ENCODE results near the gene ZNF366. TPM values are rescaled to one million over a fixed set of nuclear protein-coding genes. Genes with fewer than 3 reads are reported as not detected.

ZNF366 gene
- total and polyA plus RNA-seq, 2 of the 13 experiments (the other 11 are each of a cell fraction or from before 2014, with no cell fraction given) = not detected

DNA sequence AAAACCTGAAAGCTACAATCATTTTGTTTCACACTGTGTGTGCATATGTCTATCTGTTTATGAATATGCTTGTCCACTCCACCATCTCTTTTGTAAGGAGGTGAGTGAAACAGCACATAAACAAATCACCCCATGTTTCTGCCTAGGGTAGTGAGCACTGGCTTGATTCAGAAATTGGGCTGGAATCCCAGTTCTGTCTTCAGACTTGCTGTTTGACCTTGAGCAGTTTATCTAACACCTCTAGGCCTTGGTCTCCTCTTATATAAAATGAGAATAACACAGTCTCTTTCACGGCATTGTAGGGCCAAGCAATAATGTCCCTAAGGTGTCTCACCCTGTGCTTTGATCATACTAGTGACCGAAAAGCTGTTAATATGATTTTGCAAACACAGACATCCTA, 61.2 kb downstream of the ZNF366 start:
- H3K9ac ChIP-seq (ENCODE audit: insufficient read depth, low read depth, low read length) = no peak overlapping the region
- peaks cover 2 to 16% of the 10 kb centered on the region in 2 experiments; a peak in 3 of 5 replicates for H3K27me3 ChIP-seq (ENCODE audit: control insufficient read depth in 1 of 2, insufficient read depth in 2 of 2, low read length in 2 of 2)
- H3K4me2 ChIP-seq (ENCODE audit: low read depth, low read length) = no peak overlapping the region
- no peaks in the 10 kb centered on the region for H4K20me1 ChIP-seq (ENCODE audit: insufficient read depth, low read length)
- H3K4me3 ChIP-seq (replicated peaks in 1 of 3; ENCODE audit: insufficient read depth in 1 of 3, low read depth in 2 of 3, low read length in 3 of 3) = no peak overlapping the region
- H3K4me1 ChIP-seq (ENCODE audit: insufficient read depth, low read length) = no peaks in the 10 kb centered on the region
- no peaks in the 10 kb centered on the region for H3K79me2 ChIP-seq (ENCODE audit: insufficient read depth, low read length)
- WGBS (ENCODE audit: low lambda C conversion rate) = 0% methylated on average over 2 of the region's 2 CpGs
- intact Hi-C loops (cut with micrococcal nuclease; ENCODE audit: unreplicated experiment) (no loop called here), in situ Hi-C loops (cut with HindIII; ENCODE audit: extremely low pct_ligation_motif_present, low pct_unique_long_range_greater_than_20kb) (no loop called here)
- no peak overlapping the region for H2AFZ ChIP-seq (ENCODE audit: low read length)
- no peak for ATAC-seq
- no TSS peak for BruUV-seq (replicated peaks)
- no peak overlapping the region for H3K27ac ChIP-seq (ENCODE audit: extremely low read length, insufficient read depth, low read length)
- CTCF ChIA-PET (ENCODE audit: low intra/inter-chr PET ratio, low total read pairs) = no interaction called here
- no peaks in the 10 kb centered on the region for H3K36me3 ChIP-seq (replicated peaks in 1 of 2; ENCODE audit: control insufficient read depth in 1 of 2, insufficient read depth in 2 of 2, low read length in 2 of 2)
- H3K9me3 ChIP-seq (ENCODE audit: low read length) = no peaks in the 10 kb centered on the region
- TF ChIP-seq PPARG (CRISPR knock-in tag; conservative IDR thresholded peaks at IDR 0.05) (no peak), MBD4 (IDR thresholded peaks at IDR 0.05; ENCODE audit: borderline replicate concordance, low read length) (no peak), PCBP2 (optimal IDR thresholded peaks at IDR 0.05; ENCODE audit: low read depth, low read length, poor library complexity, severe bottlenecking) (no peak), FOSL1 (CRISPR knock-in tag; IDR thresholded peaks at IDR 0.05; ENCODE audit: borderline replicate concordance) (no peak), MIER3 (CRISPR knock-in tag; IDR thresholded peaks at IDR 0.05; ENCODE audit: borderline replicate concordance) (no peak), SAP130 (CRISPR knock-in tag; IDR thresholded peaks at IDR 0.05; ENCODE audit: low read depth) (no peak), HNF4A (CRISPR knock-in tag; IDR thresholded peaks at IDR 0.05) (no peak), NR3C1 (CRISPR knock-in tag; IDR thresholded peaks at IDR 0.05) (no peak)
- TF ChIP-seq, protein P1, sequence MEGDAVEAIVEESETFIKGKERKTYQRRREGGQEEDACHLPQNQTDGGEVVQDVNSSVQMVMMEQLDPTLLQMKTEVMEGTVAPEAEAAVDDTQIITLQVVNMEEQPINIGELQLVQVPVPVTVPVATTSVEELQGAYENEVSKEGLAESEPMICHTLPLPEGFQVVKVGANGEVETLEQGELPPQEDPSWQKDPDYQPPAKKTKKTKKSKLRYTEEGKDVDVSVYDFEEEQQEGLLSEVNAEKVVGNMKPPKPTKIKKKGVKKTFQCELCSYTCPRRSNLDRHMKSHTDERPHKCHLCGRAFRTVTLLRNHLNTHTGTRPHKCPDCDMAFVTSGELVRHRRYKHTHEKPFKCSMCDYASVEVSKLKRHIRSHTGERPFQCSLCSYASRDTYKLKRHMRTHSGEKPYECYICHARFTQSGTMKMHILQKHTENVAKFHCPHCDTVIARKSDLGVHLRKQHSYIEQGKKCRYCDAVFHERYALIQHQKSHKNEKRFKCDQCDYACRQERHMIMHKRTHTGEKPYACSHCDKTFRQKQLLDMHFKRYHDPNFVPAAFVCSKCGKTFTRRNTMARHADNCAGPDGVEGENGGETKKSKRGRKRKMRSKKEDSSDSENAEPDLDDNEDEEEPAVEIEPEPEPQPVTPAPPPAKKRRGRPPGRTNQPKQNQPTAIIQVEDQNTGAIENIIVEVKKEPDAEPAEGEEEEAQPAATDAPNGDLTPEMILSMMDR (CRISPR knock-in tag; IDR thresholded peaks at IDR 0.05) = no peak
- TF ChIP-seq, protein P2, sequence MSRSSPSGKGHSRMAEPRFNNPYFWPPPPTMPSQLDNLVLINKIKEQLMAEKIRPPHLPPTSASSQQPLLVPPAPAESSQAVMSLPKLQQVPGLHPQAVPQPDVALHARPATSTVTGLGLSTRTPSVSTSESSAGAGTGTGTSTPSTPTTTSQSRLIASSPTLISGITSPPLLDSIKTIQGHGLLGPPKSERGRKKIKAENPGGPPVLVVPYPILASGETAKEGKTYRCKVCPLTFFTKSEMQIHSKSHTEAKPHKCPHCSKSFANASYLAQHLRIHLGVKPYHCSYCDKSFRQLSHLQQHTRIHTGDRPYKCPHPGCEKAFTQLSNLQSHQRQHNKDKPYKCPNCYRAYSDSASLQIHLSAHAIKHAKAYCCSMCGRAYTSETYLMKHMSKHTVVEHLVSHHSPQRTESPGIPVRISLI (CRISPR knock-in tag; IDR thresholded peaks at IDR 0.05; ENCODE audit: borderline replicate concordance) = no peak
- no peak for DNase-seq (ENCODE audit: low spot score)
- no peak for FAIRE-seq
- POLR2A ChIA-PET = no interaction called here

Measured in HepG2 (cell line).